ENCODE data around the gene SIPA1L3. TPM values are rescaled to one million over a fixed set of nuclear protein-coding genes. Genes with fewer than 3 reads are reported as not detected.
A peak's percentile ranks its signal among the peaks of the same experiment; 100 is the strongest.

SIPA1L3 gene
- total and polyA plus RNA-seq, 10 of the 15 experiments (the other 5 are each of a cell fraction or from before 2014, with no cell fraction given), result 0.24 to 66.2 (median 19.1) TPM

DNA sequence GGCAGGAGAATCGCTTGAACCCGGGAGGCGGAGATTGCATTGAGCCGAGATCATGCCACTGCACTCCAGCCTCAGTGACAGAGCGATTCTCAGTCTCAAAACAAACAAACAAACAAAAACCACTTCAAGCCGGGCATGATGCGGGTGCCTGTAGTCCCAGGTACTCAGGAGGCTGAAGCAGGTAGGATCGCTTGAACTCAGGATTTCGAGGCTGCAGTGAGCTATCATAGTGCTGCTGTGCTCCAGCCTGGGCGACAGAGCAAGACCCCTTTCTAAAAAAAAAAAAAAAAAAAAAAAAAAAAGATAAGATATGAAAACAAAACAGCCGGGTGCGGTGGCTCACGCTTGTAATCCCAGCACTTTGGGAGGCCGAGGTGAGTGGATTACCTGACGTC is 336.3 kb downstream of the SIPA1L3 start:
- ChIA-PET POLR2A (interaction anchor here (0.6 to 1.6 kb wide), 3 partner anchors 131 to 912 kb away, joined by 5 to 6 read pairs (median 6); partner anchors contain the start of gene PSMD8), SMC1A (ENCODE audit: uncharacterized antibody, unreplicated experiment) (interaction anchor here (1.4 to 2.1 kb wide), 10 partner anchors 23 to 346 kb away, joined by 3 to 6 read pairs (median 5); partner anchors contain the start of genes CATSPERG, PSMD8, SIPA1L3 and WDR87), CTCF (interaction anchor here (0.6 to 5.6 kb wide), 12 partner anchors 9 to 342 kb away, joined by 3 to 74 read pairs (median 8); partner anchors contain the start of genes CATSPERG and PSMD8), RAD21 (ENCODE audit: unreplicated experiment) (interaction anchor here (1.0 to 2.8 kb wide), 7 partner anchors 9 to 340 kb away, joined by 3 to 18 read pairs (median 9); partner anchors contain the start of genes CATSPERG, FAM98C and PSMD8)
- H3K4me3 ChIP-seq, result peak overlapping the region; percentile 58
- in situ Hi-C loops (cut with MboI) (loop anchor here (5.0 kb wide), 1 partner anchor 89 kb away; no protein-coding TSS in a partner anchor), intact Hi-C loops (cut with micrococcal nuclease; ENCODE audit: unreplicated experiment) (loop anchor here (1.0 to 5.0 kb wide), 2 partner anchors 74 to 92 kb away; partner anchors contain the start of genes CATSPERG, KCNK6 and YIF1B)
- no peaks in the 10 kb centered on the region for H3K4me1 ChIP-seq (ENCODE audit: control insufficient read depth, insufficient read depth, low read length)
- H3K9me3 ChIP-seq (replicated peaks; ENCODE audit: control insufficient read depth, insufficient read depth, low read length), result no peaks in the 10 kb centered on the region
- H4K20me1 ChIP-seq (ENCODE audit: control insufficient read depth, insufficient read depth), result no peaks in the 10 kb centered on the region
- peak overlapping the region; percentile 62 for H2AFZ ChIP-seq (ENCODE audit: control insufficient read depth, low read depth, low read length)
- peak overlapping the region; percentile 36 for H3K9ac ChIP-seq (ENCODE audit: control insufficient read depth, insufficient read depth, low read length)
- ATAC-seq, result no peak; the same call in 2 of the 3 replicates
- no peak for FAIRE-seq
- H3K4me2 ChIP-seq (ENCODE audit: control insufficient read depth, insufficient read depth), result peak overlapping the region; percentile 22; the same call in 1 of the 2 replicates
- H3K27me3 ChIP-seq (replicated peaks in 1 of 2; ENCODE audit: control insufficient read depth in 2 of 2, insufficient read depth in 2 of 2, low read length in 1 of 2), result no peaks in the 10 kb centered on the region
- H3K79me2 ChIP-seq (ENCODE audit: control insufficient read depth, insufficient read depth, low read length), result no peaks in the 10 kb centered on the region
- no peak overlapping the region for H3K27ac ChIP-seq (ENCODE audit: control insufficient read depth, insufficient read depth)
- BruUV-seq (replicated peaks), result no TSS peak
- H3K36me3 ChIP-seq (ENCODE audit: control insufficient read depth in 2 of 2, insufficient read depth in 2 of 2, low read length in 1 of 2), result no peaks in the 10 kb centered on the region
- TF ChIP-seq, protein P1, sequence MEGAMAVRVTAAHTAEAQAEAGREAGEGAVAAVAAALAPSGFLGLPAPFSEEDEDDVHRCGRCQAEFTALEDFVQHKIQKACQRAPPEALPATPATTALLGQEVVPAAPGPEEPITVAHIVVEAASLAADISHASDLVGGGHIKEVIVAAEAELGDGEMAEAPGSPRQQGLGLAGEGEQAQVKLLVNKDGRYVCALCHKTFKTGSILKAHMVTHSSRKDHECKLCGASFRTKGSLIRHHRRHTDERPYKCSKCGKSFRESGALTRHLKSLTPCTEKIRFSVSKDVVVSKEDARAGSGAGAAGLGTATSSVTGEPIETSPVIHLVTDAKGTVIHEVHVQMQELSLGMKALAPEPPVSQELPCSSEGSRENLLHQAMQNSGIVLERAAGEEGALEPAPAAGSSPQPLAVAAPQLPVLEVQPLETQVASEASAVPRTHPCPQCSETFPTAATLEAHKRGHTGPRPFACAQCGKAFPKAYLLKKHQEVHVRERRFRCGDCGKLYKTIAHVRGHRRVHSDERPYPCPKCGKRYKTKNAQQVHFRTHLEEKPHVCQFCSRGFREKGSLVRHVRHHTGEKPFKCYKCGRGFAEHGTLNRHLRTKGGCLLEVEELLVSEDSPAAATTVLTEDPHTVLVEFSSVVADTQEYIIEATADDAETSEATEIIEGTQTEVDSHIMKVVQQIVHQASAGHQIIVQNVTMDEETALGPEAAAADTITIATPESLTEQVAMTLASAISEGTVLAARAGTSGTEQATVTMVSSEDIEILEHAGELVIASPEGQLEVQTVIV (IDR thresholded peaks at IDR 0.05; ENCODE audit: borderline replicate concordance, partially characterized antibody), result no peak
- 46% methylated on average over 13 of the region's 15 CpGs for WGBS (ENCODE audit: insufficient coverage, insufficient replicate concordance, low lambda C conversion rate, missing lambda C conversion rate)
- no peak for DNase-seq (ENCODE audit: low read depth, low spot score)

Data from GM12878 (cell line).